Mucosa of rectum (tissue), 2 donors: Measurements from ENCODE around the gene CDK5R1.

Experiments used
- H3K27ac ChIP-seq, 2 donors: one replicate each; pipeline ENCODE4 v1.7.0; 2013; ENCODE audit warnings: inconsistent platforms in 2 of 2, low read depth in 2 of 2, low read length in 2 of 2
- H3K27me3 ChIP-seq, 2 donors: one replicate each; pipeline ENCODE4 v1.7.0; 2013; ENCODE audit warnings: low read length in 2 of 2; ENCODE audit not compliant: control insufficient read depth in 2 of 2, insufficient read depth in 2 of 2
- H3K36me3 ChIP-seq, 2 donors: one replicate each; pipeline ENCODE4 v1.7.0; 2013; ENCODE audit warnings: low read length in 2 of 2; ENCODE audit not compliant: control insufficient read depth in 2 of 2, insufficient read depth in 2 of 2
- H3K4me1 ChIP-seq, 2 donors: one replicate each; pipeline ENCODE4 v1.7.0; 2013; ENCODE audit warnings: low read length in 2 of 2, mild to moderate bottlenecking in 1 of 2; ENCODE audit not compliant: control insufficient read depth in 2 of 2, insufficient read depth in 2 of 2
- H3K4me3 ChIP-seq, 2 donors: one replicate each; pipeline ENCODE4 v1.7.0; 2013; ENCODE audit warnings: low read length in 2 of 2
- H3K9ac ChIP-seq, 2 donors: one replicate each; pipeline ENCODE4 v1.7.0; 2013; ENCODE audit warnings: low read length in 2 of 2, low read depth in 1 of 2, mild to moderate bottlenecking in 1 of 2
- H3K9me3 ChIP-seq, 2 donors: one replicate each; pipeline ENCODE4 v1.7.0; 2013; ENCODE audit warnings: low read length in 2 of 2; ENCODE audit not compliant: control insufficient read depth in 2 of 2
- donor health status: healthy.
- donor health status: Normal muscosa, but diverticular disease.

CDK5R1 gene

DNA sequence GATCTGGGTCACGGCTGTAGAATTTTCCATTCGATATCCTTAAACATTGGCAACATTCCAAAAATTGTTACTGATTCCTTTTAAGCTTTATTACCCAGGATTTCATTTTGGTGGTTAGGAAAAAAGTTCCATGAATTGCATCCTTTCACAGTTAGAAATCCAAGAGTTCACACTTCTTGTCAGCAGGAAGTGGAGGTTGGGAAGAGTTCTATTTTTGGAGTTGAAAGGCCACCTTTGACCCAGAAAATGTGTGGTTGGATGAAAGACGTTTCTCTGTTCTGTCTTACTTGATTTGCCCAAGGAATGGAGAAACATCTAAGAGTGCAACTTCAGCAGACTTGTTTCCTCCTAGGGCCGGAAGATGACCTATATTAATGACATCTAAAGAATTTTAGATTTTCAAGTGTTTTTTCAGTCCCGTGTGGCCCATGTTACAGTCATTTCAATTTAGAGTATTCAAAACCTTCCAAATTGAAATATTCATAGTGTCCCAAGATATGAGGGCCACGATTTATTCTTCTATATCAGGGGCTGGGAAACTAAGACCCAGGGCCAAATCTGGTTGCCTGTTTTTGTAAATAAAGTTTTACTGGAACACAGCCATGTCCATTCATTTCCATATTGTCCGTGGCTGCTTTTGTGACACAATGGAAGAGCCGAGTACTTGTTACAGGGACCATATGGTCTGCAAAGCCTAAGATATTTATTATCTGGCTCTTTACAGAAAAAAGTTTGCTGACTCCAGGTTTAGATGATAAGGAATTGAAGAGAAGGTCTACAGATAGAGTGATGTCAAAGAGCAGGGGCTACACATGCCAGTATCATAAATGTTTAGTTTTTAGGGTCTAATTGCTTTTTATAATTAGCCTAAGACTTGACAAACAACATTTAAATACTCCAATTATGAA lies 50.2 kb downstream of the CDK5R1 start:
- Histone ChIP-seq H3K9ac (no peak overlapping the region), H3K27ac (no peak overlapping the region), H3K4me3 (no peak overlapping the region), H3K27me3 (no peaks in the 10 kb centered on the region), H3K36me3 (peaks cover 9 to 10% of the 10 kb centered on the region in 2 donors), H3K4me1 (no peaks in the 10 kb centered on the region), H3K9me3 (no peaks in the 10 kb centered on the region)
